ENCODE data around the gene ELAVL1.

DNA sequence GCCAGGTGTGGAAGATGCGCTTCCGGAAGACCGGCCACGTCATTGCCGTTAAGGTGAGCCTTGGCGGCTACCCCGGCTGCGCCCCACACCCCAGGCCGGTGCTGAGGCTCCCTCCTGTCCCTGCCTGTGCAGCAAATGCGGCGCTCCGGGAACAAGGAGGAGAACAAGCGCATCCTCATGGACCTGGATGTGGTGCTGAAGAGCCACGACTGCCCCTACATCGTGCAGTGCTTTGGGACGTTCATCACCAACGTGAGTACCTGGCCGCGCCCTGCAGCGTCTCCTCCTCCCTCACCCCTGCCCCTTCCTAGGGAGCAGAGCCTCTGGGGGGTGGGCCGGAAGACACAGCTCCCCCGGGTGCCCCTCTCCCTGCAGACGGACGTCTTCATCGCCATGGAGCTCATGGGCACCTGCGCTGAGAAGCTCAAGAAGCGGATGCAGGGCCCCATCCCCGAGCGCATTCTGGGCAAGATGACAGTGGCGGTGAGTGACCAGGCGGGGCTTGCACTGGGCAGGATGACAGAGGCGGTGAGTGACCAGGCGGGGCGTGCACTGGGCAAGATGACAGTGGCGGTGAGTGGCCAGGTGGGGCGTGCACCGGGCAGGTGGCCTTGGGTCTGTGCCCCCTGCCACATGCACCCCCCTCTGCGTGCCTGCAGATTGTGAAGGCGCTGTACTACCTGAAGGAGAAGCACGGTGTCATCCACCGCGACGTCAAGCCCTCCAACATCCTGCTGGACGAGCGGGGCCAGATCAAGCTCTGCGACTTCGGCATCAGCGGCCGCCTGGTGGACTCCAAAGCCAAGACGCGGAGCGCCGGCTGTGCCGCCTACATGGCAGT lies 94.9 kb downstream of the ELAVL1 start:
- TF ChIP-seq, protein P1, sequence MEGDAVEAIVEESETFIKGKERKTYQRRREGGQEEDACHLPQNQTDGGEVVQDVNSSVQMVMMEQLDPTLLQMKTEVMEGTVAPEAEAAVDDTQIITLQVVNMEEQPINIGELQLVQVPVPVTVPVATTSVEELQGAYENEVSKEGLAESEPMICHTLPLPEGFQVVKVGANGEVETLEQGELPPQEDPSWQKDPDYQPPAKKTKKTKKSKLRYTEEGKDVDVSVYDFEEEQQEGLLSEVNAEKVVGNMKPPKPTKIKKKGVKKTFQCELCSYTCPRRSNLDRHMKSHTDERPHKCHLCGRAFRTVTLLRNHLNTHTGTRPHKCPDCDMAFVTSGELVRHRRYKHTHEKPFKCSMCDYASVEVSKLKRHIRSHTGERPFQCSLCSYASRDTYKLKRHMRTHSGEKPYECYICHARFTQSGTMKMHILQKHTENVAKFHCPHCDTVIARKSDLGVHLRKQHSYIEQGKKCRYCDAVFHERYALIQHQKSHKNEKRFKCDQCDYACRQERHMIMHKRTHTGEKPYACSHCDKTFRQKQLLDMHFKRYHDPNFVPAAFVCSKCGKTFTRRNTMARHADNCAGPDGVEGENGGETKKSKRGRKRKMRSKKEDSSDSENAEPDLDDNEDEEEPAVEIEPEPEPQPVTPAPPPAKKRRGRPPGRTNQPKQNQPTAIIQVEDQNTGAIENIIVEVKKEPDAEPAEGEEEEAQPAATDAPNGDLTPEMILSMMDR (conservative IDR thresholded peaks at IDR 0.05 in 1 of 2, IDR thresholded peaks at IDR 0.05 in 1 of 2; ENCODE audit: extremely low read depth in 1 of 2, insufficient read depth in 1 of 2, low read depth in 1 of 2, low read length in 2 of 2), result no peak
- no peak for TF ChIP-seq EZH2 (IDR thresholded peaks at IDR 0.05; ENCODE audit: borderline replicate concordance, low read length)
